ENCODE data around the gene TLE4. TPM values are rescaled to one million over a fixed set of nuclear protein-coding genes. Genes with fewer than 3 reads are reported as not detected.

TLE4 gene
- total RNA-seq, 2 experiments from 2014 or later, result 62.4 to 68.8 TPM

- Mint-ChIP-seq H3K27ac (no peak overlapping the region), H3K9me3 (no peaks in the 10 kb centered on the region), H3K4me3 (no peak overlapping the region), H3K36me3 (no peaks in the 10 kb centered on the region), H3K27me3 (peaks cover 3% of the 10 kb centered on the region), H3K4me1 (no peaks in the 10 kb centered on the region)
- POLR2A ChIA-PET, result no interaction called here
- DNase-seq (no peak), ATAC-seq (ENCODE audit: low read depth) (no peak)
Observed at GRCh38 chr9:79774356-79774755, 202.6 kb downstream of the TLE4 start.

All from activated naive CD8-positive, alpha-beta T cell treated with anti-CD3 and anti-CD28 coated beads, Interleukin-2, amount 10 ng/mL, durations not matched to agents 7 days and 5 days (primary cell).